ACC112 (cell line): ENCODE measurements around the gene E2F2.
"Not testable (repeated sequence)": the region's sequence is repeated elsewhere in the genome, so short reads cannot be mapped to it uniquely, and the experiment has no call there.

Source experiments
- H2AFZ ChIP-seq: fragments of 200-600 bp; sonication (generic); one replicate; pipeline ENCODE4 v1.6.0; 2017; ENCODE audit warnings: antibody characterized with exemption, low read length; ENCODE audit not compliant: unreplicated experiment
- H3K27ac ChIP-seq: fragments of 200-600 bp; sonication (generic); 2 replicates; pipeline ENCODE4 v1.5.1; 2014; ENCODE audit warnings: low read depth, mild to moderate bottlenecking, antibody characterized with exemption, low read length, moderate library complexity
- H3K27me3 ChIP-seq: fragments of 200-600 bp; sonication (generic); 2 replicates; pipeline ENCODE4 v1.6.1; 2014; ENCODE audit warnings: mild to moderate bottlenecking, antibody characterized with exemption, low read length, moderate library complexity, mixed read lengths; ENCODE audit not compliant: insufficient read depth
- H3K36me3 ChIP-seq: fragments of 200-600 bp; sonication (generic); 2 replicates; pipeline ENCODE4 v1.6.1; 2016; ENCODE audit warnings: mild to moderate bottlenecking, antibody characterized with exemption, low read length, moderate library complexity, mixed read lengths; ENCODE audit not compliant: insufficient read depth
- H3K4me1 ChIP-seq: fragments of 200-600 bp; sonication (generic); one replicate; pipeline ENCODE4 v1.6.1; 2016; ENCODE audit warnings: low read length, mixed read lengths; ENCODE audit not compliant: insufficient read depth, unreplicated experiment, control insufficient read depth
- H3K4me3 ChIP-seq: fragments of 200-600 bp; sonication (generic); 2 replicates; pipeline ENCODE4 v1.5.1; 2014; ENCODE audit warnings: mild to moderate bottlenecking, low read depth, low read length
- H3K79me2 ChIP-seq: fragments of 200-600 bp; sonication (generic); one replicate; pipeline ENCODE4 v1.6.0; 2016; ENCODE audit warnings: low read length; ENCODE audit not compliant: control insufficient read depth, unreplicated experiment, insufficient read depth

Gene E2F2

DNA sequence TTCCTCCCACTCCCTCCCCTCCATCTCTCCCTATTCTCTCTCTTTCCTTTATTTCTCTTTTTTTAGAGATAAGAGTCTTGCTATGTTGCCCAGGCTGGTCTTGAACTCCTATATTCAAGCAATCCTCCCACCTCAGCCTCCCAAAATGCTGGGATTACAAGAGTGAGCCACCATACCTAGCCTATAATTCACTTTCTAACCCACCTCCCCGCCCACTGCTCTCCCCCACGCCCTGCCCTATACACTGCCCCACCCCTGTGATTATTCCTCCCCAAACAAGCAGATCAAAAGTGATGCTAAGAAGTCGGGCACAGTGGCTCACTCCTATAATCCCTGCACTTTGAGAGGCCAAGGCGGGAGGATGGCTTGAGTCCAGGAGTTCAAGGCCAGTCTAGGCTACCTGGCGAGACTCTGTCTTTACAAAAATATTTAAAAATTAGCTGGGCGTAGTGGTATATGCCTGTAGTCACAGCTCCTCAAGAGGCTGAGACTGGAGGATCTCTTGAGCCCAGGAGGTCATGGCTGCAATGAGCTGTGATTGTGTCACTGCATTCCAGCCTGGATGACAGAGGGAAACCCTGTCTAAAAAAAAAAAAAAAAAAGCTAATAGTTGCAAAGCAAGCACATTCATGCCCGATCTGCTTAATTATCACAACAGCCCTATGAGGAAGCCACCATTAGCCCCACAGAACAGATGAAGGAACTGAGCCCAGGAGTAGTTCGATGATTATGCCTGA is 12.8 kb upstream of the E2F2 start:
- H3K79me2 ChIP-seq, result no peaks in the 10 kb centered on the region
- H2AFZ ChIP-seq, result no peak overlapping the region
- H3K36me3 ChIP-seq, result no peaks in the 10 kb centered on the region
- H3K4me3 ChIP-seq, result no peak overlapping the region
- H3K27ac ChIP-seq, result no peak overlapping the region
- H3K4me1 ChIP-seq, result peaks cover 5% of the 10 kb centered on the region
- H3K27me3 ChIP-seq, result no peaks in the 10 kb centered on the region

DNA sequence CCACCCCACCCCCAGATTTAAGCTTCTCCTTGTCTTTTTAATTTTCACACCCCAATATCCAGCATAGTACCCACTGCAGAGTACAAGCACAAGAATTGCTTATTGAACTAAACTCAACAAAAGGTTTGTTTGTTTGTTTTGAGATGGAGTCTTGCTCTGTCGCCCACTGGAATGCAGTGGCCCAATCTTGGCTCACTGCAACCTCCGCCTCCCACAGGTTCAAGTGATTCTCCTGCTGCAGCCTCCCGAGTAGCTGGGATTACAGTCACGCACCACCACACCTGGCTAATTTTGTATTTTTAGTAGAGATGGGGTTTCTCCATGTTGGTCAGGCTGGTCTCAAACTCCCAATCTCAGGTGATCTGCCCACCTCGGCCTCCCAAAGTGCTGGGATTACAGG is 11.9 kb upstream of the E2F2 start:
- H3K27me3 ChIP-seq, H3K4me3 ChIP-seq, H3K4me1 ChIP-seq, H2AFZ ChIP-seq, H3K36me3 ChIP-seq, H3K79me2 ChIP-seq, H3K27ac ChIP-seq: not testable (repeated sequence)

DNA sequence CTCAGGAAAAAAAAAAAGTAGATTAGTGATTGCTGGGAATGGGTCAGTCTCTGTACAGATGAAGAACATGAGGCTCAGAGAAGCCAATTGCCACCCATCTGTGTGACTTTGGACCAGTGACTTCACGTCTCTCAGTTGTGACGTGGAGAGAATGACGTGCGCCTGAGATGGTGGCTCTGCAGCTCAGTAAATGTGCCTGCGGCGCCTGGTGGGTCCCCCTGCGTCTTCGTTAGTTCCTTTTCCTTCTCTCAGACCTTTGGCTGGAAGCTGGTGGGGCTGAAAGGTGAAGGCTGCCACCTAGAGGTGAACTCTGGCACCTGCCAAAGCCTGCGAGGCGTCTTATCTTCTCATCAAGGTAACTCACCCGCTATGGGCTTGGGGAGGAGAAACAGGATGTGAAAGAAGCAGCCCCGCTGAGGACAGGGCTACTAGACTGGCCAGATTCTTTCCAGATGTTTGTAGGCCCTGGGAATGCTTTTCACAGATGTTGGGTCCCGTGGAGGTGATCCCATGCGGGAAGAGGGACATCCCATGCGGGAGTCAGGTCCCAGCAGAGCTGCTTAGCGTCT is 8.7 kb upstream of the E2F2 start:
- no peaks in the 10 kb centered on the region for H3K36me3 ChIP-seq
- H2AFZ ChIP-seq, result peak overlapping the region; percentile 10
- no peaks in the 10 kb centered on the region for H3K27me3 ChIP-seq
- H3K27ac ChIP-seq, result no peak overlapping the region
- H3K4me3 ChIP-seq, result peak overlapping the region; percentile 14; the same call in 1 of the 2 replicates
- H3K79me2 ChIP-seq, result no peaks in the 10 kb centered on the region
- peaks cover 9% of the 10 kb centered on the region for H3K4me1 ChIP-seq

DNA sequence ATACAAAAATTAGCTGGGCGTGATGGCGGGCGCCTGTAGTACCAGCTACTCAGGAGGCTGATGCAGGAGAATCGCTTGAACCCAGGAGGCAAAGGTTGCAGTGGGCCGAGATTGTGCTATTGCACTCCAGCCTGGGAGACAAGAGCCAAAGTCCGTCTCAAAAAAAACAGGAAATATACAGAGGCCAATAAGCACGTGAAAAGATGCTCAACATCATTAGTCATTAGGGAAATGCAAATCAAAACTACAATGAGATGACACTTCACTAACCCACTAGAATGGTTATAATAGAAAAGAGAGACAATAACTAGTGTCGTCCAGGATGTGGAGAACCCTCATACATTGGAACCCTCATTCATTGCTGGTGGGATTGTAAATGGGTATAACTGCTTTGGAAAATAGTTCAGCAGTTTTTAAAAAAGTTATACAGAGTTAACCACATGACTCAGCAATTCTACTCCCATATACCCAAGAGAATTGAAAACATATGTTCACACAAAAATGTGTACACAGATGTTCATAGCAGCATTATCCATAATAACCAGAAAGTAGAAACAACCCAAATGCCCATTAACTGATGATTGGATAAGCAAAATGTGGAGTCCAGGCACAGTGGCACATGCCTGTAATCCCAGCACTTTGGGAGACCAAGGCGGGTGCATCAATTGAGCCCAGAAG is 6.4 kb upstream of the E2F2 start:
- no peaks in the 10 kb centered on the region for H3K79me2 ChIP-seq
- H3K4me1 ChIP-seq, result peaks cover 9% of the 10 kb centered on the region
- H3K4me3 ChIP-seq, result no peak overlapping the region
- peak overlapping the region; percentile 31; the same call in 1 of the 2 replicates for H3K27ac ChIP-seq
- no peak overlapping the region for H2AFZ ChIP-seq
- H3K27me3 ChIP-seq, result no peaks in the 10 kb centered on the region
- no peaks in the 10 kb centered on the region for H3K36me3 ChIP-seq

DNA sequence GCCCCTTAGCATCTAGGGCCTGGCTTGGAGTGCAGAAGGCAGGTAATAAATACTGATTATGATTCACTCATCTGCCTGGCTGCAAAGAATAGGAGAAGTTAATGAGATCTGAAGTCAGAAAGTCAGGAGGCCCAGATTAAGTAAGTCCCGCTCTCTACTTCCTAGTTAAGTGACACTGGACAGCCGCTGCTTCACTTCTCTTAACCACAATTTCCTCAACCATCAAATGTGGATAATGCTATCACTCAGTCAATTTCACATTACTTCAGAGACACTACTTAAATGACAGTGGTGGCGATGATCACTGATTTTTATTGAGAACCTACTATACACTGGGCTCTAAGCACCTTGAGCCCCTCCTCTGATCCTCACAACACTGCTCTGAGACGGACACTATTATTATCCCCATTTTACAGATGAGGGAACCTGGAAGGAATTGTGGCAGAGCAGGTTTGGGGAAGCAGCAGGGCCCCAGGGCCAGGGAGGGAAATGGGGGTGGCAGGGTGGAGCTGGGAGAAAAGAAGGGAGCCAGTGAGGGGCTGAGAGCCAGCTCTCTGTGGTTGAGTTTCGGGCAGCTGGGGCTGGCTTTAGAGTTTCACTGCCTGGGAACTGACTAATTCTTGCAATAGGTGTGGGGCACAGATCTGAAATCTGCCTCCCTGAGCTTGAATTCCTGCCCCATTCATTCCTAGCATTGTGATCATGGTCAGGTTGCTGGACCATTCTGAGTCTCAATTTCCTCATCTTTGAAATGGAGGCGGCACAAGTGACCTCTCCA is 2.4 kb upstream of the E2F2 start:
- Histone ChIP-seq H3K4me3 (no peak overlapping the region), H3K27ac (no peak overlapping the region), H2AFZ (no peak overlapping the region), H3K36me3 (no peaks in the 10 kb centered on the region), H3K27me3 (no peaks in the 10 kb centered on the region), H3K4me1 (peaks cover 23% of the 10 kb centered on the region), H3K79me2 (no peaks in the 10 kb centered on the region)

DNA sequence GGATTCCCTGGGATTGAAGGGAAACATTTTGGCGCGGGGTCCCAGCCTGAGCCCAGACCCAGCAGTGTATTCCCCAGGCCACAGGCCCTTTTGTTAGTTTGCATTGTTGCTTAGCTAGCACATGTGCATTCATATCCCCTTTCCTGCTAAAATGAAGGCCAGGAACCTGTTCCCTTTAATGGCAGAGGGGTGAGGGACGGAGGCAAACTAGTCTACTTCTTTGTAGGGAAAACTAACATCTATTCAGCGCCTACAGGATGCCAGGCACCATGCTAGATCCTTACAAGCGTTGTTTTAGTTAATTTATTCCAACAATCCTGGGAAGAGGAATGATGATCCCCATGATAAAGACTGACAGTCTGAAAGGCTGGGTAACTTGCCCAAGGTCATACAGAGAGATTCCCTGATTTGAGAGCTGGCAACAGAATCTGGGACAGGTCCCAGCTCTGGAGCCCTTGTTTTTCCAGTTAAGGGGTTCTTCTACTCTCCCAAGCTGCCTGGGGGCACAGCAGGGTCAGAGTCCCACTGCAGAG is 595 bp upstream of the E2F2 start:
- Histone ChIP-seq H3K79me2 (no peaks in the 10 kb centered on the region), H3K4me1 (peaks cover 20% of the 10 kb centered on the region), H2AFZ (peak overlapping the region; percentile 47), H3K27ac (no peak overlapping the region), H3K4me3 (peak overlapping the region; percentile 60), H3K36me3 (no peaks in the 10 kb centered on the region), H3K27me3 (no peaks in the 10 kb centered on the region)

DNA sequence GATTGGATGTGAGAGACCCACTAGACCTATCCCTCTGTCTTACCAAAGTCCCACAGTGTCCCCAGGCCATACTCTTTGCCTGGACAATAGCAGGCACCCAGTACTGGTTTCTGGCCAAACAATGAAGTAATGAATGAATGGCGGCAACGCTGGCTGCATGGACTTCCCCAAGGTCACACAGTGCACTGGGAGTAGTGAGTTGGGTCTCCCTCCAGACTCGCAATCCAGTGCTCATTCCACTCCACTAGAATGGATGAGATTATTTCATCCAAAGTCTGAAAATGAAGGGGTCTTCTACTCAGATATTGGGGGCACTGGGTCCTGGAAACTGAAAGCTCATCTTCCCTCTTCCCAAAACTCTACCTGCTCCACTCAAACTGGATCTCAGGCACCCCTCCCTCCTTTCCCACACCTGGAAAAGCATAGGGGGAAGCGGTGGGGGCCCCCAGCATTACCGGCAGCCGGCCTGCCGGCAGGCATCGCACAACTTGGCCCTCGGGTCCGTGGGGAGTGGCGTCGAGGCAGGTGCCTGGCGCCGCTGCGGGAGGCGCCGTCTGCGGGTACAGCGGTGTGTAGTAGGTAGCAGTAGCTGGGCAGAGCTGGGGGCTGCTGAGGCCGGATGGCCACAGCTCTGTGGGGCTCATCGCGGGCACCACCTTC is 816 bp downstream of the E2F2 start:
- H3K79me2 ChIP-seq, result no peaks in the 10 kb centered on the region
- H3K27ac ChIP-seq, result no peak overlapping the region
- H3K27me3 ChIP-seq, result no peaks in the 10 kb centered on the region
- peak overlapping the region; percentile 61 for H2AFZ ChIP-seq
- peaks cover 20% of the 10 kb centered on the region for H3K4me1 ChIP-seq
- peak overlapping the region; percentile 81 for H3K4me3 ChIP-seq
- no peaks in the 10 kb centered on the region for H3K36me3 ChIP-seq

DNA sequence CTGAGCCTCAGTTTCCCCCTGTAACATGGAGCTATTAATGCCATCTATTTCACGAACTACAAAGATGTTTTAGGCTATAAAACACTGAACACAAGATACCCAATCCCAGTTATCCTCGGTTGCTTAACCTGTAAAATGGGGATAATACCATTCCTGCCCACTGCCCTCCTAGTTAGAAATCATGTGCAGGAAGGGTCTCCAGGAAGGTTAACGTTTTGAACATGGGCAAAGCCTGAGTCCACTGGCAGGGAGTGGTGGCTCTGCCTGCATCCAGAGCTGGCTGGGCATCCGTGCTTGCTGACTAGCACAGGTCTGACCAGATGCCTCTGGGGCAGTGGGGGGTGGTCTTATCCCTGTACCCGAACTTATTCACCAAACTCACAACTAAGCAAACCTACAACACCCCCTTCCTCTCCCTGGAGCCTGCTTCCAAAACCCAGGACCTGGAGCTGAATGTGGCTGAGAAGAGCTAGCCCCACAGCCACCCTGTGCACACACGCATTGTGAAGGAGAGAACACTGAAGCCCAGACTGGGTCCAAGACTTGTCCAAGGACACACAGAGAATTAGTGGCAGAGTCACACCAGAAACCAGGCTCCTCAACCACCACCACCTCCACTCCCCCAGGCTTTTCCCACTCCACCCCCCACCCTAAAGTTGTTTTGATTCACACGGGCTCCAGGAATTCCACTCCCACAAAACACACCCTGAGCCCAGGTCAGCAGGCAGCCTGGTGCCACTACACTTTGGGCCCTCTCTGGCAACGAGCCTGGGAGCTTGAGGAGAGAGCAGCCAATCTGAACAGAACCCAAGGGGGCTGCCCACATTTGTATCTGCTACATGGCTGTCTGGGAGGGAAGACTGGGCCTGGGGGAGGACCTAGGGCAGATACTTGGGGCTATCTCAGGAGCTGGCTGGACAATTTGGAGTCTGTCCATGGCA is 1.6 kb downstream of the E2F2 start:
- peaks cover 20% of the 10 kb centered on the region for H3K4me1 ChIP-seq
- no peak overlapping the region for H2AFZ ChIP-seq
- no peaks in the 10 kb centered on the region for H3K36me3 ChIP-seq
- H3K79me2 ChIP-seq, result no peaks in the 10 kb centered on the region
- peak overlapping the region; percentile 81 for H3K4me3 ChIP-seq
- H3K27ac ChIP-seq, result no peak overlapping the region
- no peaks in the 10 kb centered on the region for H3K27me3 ChIP-seq

DNA sequence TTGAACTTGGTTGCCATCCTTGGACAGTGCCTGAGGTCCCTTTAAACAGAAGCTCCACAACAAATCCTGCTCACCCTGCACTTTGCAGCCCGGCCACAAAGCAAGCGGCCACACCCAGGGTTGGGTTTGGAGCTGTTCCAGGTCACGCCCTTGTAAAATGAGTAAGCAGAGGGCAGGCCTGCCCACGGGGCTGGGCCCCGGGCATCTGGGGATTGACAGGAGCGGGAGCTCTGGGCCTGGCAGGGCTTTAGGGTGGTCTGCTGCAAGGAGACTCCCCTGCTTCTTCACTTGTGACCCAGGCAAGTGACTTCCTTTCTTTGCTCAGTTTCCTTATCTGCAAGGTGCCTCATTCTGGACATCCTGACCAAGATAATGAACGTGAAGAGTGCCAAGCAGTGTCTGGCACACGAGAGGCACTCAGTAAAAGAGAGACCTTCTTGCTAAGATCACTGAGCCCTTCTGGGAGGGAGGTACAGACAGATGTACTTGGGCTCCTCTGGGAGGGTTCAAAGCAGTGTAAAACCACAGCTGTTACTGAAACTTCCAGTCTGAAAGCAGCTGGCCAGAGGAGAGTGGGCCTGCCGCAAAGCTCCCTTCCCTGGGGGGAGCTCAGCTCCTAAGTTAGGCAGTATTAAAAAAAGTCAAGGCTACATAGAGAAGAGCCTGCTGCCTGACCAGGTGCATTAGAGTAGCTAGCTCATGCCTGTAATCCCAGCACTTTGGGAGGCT is 2.6 kb downstream of the E2F2 start:
- Histone ChIP-seq H3K36me3 (no peaks in the 10 kb centered on the region), H3K4me3 (no peak overlapping the region), H3K79me2 (no peaks in the 10 kb centered on the region), H3K27me3 (no peaks in the 10 kb centered on the region), H2AFZ (peak overlapping the region; percentile 34), H3K27ac (no peak overlapping the region), H3K4me1 (peaks cover 20% of the 10 kb centered on the region)
